ENCODE data around the gene FAM13C. TPM values are rescaled to one million over a fixed set of nuclear protein-coding genes. Genes with fewer than 3 reads are reported as not detected.

FAM13C gene
- total RNA-seq, 4 donors from 2014 or later = 2.8 to 26.9 (median 7.1) TPM

- Histone ChIP-seq H3K4me1 (no peaks in the 10 kb centered on the region), H3K27me3 (no peaks in the 10 kb centered on the region), H3K27ac (no peak overlapping the region), H3K36me3 (no peaks in the 10 kb centered on the region), H3K9me3 (no peaks in the 10 kb centered on the region), H3K4me3 (no peak overlapping the region)
- WGBS, 2 donors = 64 to 78% methylated on average over 5 of the region's 5 CpGs
- DNase-seq = no peak
- TF ChIP-seq POLR2A (IDR thresholded peaks at IDR 0.05) = no peak
- no peak for TF ChIP-seq CTCF (IDR thresholded peaks at IDR 0.05)
- intact Hi-C loops (cut with DNase I) = no loop called here
Observed at GRCh38 chr10:59206204-59206720, 156.1 kb downstream of the FAM13C start.

Other genes with a start within 250 kb of the FAM13C start
- under 1 TPM in 1 of 4 donors, not detected in 3; 0.19 TPM for gene PHYHIPL, start 185.9 kb downstream of the FAM13C start, total RNA-seq